ENCODE measurements around the gene TBX6. TPM values are rescaled to one million over a fixed set of nuclear protein-coding genes. Genes with fewer than 3 reads are reported as not detected.
A peak's percentile ranks its signal among the peaks of the same experiment; 100 is the strongest.

TBX6 gene
- total RNA-seq, 1 donor from 2014 or later = 6.4 TPM

DNA sequence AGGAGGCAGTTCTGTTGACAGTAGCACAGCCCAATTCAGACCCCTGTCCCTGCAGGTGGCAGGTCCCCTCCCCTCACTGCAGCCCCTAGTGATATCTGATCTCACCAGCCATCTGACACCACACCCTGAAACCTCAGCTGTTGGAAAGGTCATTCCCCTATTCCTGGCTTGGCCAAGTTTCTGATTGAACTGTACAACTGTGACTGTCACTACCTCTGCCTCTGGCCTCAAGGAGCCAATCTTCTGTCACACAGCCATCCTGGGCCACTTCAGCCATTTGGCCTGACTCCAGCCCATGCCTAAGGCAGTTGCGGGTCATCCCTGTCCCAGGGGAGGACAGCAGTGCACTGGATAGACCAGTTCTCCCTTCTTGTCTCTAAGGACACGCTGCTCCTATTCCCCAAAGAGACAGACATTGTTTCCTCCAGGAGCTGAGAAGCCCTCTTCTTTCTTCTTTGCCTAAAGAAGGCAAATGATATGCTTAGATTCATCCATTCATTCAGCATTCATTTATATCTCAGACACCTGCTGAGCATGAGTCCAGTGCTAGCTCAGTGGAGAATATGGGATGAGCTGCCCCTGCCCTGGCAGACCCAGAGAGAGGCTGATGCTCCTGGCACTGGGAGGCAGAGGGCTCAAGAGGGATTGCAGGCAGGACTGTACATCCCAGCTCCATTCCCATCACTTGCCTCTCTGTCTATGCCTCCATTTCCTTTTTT is 30.7 kb downstream of the TBX6 start:
- Histone ChIP-seq H3K4me3 (no peak overlapping the region), H3K4me1 (peaks cover 24% of the 10 kb centered on the region), H3K27ac (no peak overlapping the region), H3K36me3 (peaks cover 0 to 4% of the 10 kb centered on the region in 2 donors), H3K9me3 (no peaks in the 10 kb centered on the region), H3K27me3 (no peaks in the 10 kb centered on the region)
- no peak for DNase-seq (ENCODE audit: extremely low spot score in 2 of 2)
- intact Hi-C loops (cut with DNase I) = loop anchor here (10.0 kb wide), 1 partner anchor 344 kb away; the partner anchor contains the start of gene ZNF771
- no peak for TF ChIP-seq POLR2AphosphoS5 (IDR thresholded peaks at IDR 0.05; ENCODE audit: insufficient read depth in 1 of 2, low read depth in 1 of 2)
- TF ChIP-seq, protein P1, sequence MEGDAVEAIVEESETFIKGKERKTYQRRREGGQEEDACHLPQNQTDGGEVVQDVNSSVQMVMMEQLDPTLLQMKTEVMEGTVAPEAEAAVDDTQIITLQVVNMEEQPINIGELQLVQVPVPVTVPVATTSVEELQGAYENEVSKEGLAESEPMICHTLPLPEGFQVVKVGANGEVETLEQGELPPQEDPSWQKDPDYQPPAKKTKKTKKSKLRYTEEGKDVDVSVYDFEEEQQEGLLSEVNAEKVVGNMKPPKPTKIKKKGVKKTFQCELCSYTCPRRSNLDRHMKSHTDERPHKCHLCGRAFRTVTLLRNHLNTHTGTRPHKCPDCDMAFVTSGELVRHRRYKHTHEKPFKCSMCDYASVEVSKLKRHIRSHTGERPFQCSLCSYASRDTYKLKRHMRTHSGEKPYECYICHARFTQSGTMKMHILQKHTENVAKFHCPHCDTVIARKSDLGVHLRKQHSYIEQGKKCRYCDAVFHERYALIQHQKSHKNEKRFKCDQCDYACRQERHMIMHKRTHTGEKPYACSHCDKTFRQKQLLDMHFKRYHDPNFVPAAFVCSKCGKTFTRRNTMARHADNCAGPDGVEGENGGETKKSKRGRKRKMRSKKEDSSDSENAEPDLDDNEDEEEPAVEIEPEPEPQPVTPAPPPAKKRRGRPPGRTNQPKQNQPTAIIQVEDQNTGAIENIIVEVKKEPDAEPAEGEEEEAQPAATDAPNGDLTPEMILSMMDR (IDR thresholded peaks at IDR 0.05) = no peak
- no peak for TF ChIP-seq POLR2A (IDR thresholded peaks at IDR 0.05)

DNA sequence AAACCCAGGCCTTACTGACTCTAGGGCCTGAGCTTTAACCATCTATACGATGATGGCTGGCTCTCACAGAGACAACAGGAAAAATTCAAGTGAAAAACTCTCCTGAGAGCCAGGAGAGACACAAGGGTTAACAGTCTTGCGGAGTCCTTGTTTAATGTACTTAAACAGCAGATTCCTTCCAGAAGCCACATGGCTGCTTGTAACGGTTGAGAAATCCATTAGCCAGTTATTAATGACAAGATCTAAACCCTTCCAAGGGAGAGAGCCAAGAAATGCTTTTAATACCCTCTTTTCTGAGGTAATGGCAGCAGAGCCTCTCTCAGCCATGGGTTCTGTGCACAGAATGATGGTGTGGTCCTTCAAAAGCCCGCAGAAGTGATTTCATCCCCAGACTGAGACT is 31.4 kb downstream of the TBX6 start:
- DNase-seq (ENCODE audit: extremely low spot score in 2 of 2) = no peak
- Histone ChIP-seq H3K27ac (no peak overlapping the region), H3K4me3 (no peak overlapping the region), H3K4me1 (peaks cover 24% of the 10 kb centered on the region), H3K27me3 (no peaks in the 10 kb centered on the region), H3K9me3 (no peaks in the 10 kb centered on the region), H3K36me3 (peaks cover 0 to 4% of the 10 kb centered on the region in 2 donors)
- TF ChIP-seq POLR2A (IDR thresholded peaks at IDR 0.05) = no peak
- TF ChIP-seq POLR2AphosphoS5 (IDR thresholded peaks at IDR 0.05; ENCODE audit: insufficient read depth in 1 of 2, low read depth in 1 of 2) = no peak
- TF ChIP-seq, protein P1 (IDR thresholded peaks at IDR 0.05) = no peak
- intact Hi-C loops (cut with DNase I) = loop anchor here (10.0 kb wide), 1 partner anchor 344 kb away; the partner anchor contains the start of gene ZNF771

DNA sequence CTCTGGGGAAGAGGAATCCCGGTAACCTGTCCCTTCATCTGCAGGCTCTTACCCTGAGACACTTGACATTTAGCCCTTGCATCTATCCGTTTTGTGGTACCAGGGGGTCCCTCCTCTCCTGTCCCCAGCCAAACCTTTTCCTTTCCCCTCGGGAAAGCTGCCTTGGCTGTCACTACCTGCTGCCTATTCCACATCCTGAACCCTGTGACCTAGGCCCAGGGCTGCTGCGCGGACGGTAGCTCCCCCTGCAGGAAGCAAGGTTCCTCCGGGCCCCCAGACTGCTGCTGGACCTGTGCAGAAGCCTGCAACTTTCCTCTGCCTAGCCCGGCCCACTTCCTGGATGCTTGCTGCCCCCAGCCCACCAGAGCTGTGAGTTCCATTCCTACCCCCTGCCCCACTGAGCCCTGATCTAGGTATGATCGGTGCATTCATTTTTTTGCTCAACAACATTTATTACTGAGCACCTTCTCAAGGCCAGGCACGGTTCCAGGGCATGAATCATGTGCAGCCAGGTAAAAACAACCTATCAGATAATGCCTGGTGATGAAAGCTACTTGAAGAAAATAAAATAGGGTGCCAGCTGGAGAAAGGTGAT is 36.7 kb downstream of the TBX6 start:
- peaks cover 27% of the 10 kb centered on the region for H3K4me1 ChIP-seq
- no peak overlapping the region for H3K27ac ChIP-seq
- DNase-seq (ENCODE audit: extremely low spot score in 2 of 2) = no peak
- intact Hi-C loops (cut with DNase I) = no loop called here
- no peak for TF ChIP-seq POLR2AphosphoS5 (IDR thresholded peaks at IDR 0.05; ENCODE audit: insufficient read depth in 1 of 2, low read depth in 1 of 2)
- TF ChIP-seq POLR2A (IDR thresholded peaks at IDR 0.05) = no peak
- TF ChIP-seq, protein P1 (IDR thresholded peaks at IDR 0.05) = peak in 1 of 3 experiments; percentile 23
- no peaks in the 10 kb centered on the region for H3K9me3 ChIP-seq
- H3K36me3 ChIP-seq = peaks cover 0 to 4% of the 10 kb centered on the region in 2 donors
- no peak overlapping the region for H3K4me3 ChIP-seq
- H3K27me3 ChIP-seq = no peaks in the 10 kb centered on the region

DNA sequence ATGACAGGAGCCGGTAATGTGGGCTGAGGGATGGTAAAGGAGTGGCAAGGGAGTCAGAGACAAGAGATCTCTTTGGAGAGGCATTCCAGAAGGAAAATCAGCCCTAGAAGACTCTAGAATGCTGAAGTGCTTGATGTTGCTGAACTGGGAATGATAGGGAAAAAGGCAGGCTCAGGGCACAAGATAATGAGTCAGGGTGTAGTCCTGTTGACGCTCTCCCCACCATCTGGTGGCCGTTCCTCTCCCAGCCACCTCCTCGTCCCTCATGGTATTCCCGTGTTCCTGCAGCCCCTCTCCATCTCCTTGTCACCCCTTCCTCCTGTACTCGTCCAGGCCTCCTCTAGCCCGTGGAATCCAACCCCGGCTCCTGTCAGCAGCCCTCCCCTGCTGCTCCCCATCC is 37.3 kb downstream of the TBX6 start:
- Histone ChIP-seq H3K36me3 (peaks cover 0 to under 1% of the 10 kb centered on the region in 2 donors), H3K27me3 (no peaks in the 10 kb centered on the region), H3K4me1 (peaks cover 27% of the 10 kb centered on the region), H3K9me3 (no peaks in the 10 kb centered on the region), H3K27ac (no peak overlapping the region), H3K4me3 (no peak overlapping the region)
- intact Hi-C loops (cut with DNase I) = no loop called here
- TF ChIP-seq POLR2AphosphoS5 (IDR thresholded peaks at IDR 0.05; ENCODE audit: insufficient read depth in 1 of 2, low read depth in 1 of 2) (no peak), POLR2A (IDR thresholded peaks at IDR 0.05) (no peak)
- TF ChIP-seq, protein P1 (IDR thresholded peaks at IDR 0.05) = no peak
- DNase-seq (ENCODE audit: extremely low spot score in 2 of 2) = no peak

Measured in vagina (tissue), 2 donors.